K562 (cell line): Measurements from ENCODE around the gene SDE2. TPM values are rescaled to one million over a fixed set of nuclear protein-coding genes. Genes with fewer than 3 reads are reported as not detected.

Source experiments
- CSDE1 ChIP-seq, 2 experiments: fragments of 450-650 bp; IDR thresholded peaks; 2 replicates each; pipeline ENCODE4 v1.6.1; 2016; ENCODE audit warnings: mild to moderate bottlenecking in 1 of 2
- HMG20B ChIP-seq: fragments of 250-450 bp; sonication (Bioruptor Pico); IDR thresholded peaks from 2 replicates; pipeline ENCODE4 v1.5.0; 2021; ENCODE audit warnings: mild to moderate bottlenecking
- HSF4 ChIP-seq: fragments of 250-450 bp; sonication (Bioruptor Pico); IDR thresholded peaks from 2 replicates; pipeline ENCODE4 v2.1.2; 2022; ENCODE audit warnings: mild to moderate bottlenecking, moderate library complexity, borderline replicate concordance
- ILF3 ChIP-seq: fragments of 450-650 bp; IDR thresholded peaks from 2 replicates; pipeline ENCODE4 v1.6.1; 2018; ENCODE audit warnings: antibody characterized with exemption, mild to moderate bottlenecking, moderate library complexity, borderline replicate concordance
- KDM5B ChIP-seq: fragments of 200-600 bp; sonication (generic); IDR thresholded peaks from 2 replicates; pipeline ENCODE4 v1.6.1; 2012; ENCODE audit warnings: low read depth, mild to moderate bottlenecking, moderate library complexity, low read length, control low read depth, inconsistent platforms; ENCODE audit not compliant: insufficient replicate concordance
- MAFG ChIP-seq: fragments of 450-650 bp; conservative IDR thresholded peaks from 2 replicates; pipeline ENCODE4 v1.6.1; 2016; ENCODE audit warnings: missing genetic modification characterization, missing compliant biosample characterization
- MYC ChIP-seq, 2 experiments: fragments of 250-450 bp in 1 of 2; sonication (Bioruptor Pico) in 1 of 2; IDR thresholded peaks; 2 replicates each; pipeline versions ENCODE4 v1.5.1 to v1.6.1; 2012 to 2021; ENCODE audit warnings: low read depth in 2 of 2, borderline replicate concordance in 1 of 2, improper control_type of control experiment in 1 of 2, low read length in 1 of 2, mild to moderate bottlenecking in 1 of 2, moderate library complexity in 1 of 2
- SMARCA4 ChIP-seq: fragments of 450-650 bp; IDR thresholded peaks from 2 replicates; pipeline ENCODE4 v1.6.1; 2016
- TEAD2 ChIP-seq: fragments of 450-650 bp; IDR thresholded peaks from 2 replicates; pipeline ENCODE4 v1.6.1; 2016; ENCODE audit warnings: missing genetic modification characterization, control low read depth, missing compliant biosample characterization
- ZNF384 ChIP-seq: IDR thresholded peaks from 2 replicates; pipeline ENCODE4 v1.6.1; 2012; ENCODE audit warnings: low read depth, low read length, improper control_type of control experiment
- polyA plus RNA-seq, 8 experiments: library from polyadenylated mRNA; depleted of rRNA in 4 of 8; stranded (reverse) in 5 of 8; unstranded in 3 of 8; fragments of >200 nt; fragmentation: Nextera tagmentation in 2 of 8; fragmentation: Illumina TruSeq in 1 of 8; extraction: Ambion mirVana in 2 of 8; extraction: Trizol in 1 of 8; gene quantifications; 2 replicates each; pipeline versions ENCODE4 v1.2.1 to v1.2.3, GENCODE V29; 2011 to 2014; ENCODE audit warnings: inconsistent platforms in 1 of 8, missing spikeins in 1 of 8
- total RNA-seq, 7 experiments: library from RNA; depleted of rRNA in 6 of 7; stranded (reverse); fragments of >200 nt in 6 of 7; fragmentation: Illumina TruSeq in 2 of 7; extraction: Trizol in 2 of 7; gene quantifications; 2 replicates each; pipeline versions ENCODE4 v1.2.1 to v1.2.3, GENCODE V29; 2011 to 2021; ENCODE audit warnings: low replicate concordance in 1 of 7
- TF ChIP-seq, protein P1 (sequence below): sonication (generic); formaldehyde crosslinking; IDR thresholded peaks from 2 replicates; pipeline ENCODE4 v1.8.1; 2023; ENCODE audit warnings: mild to moderate bottlenecking, missing genetic modification reagents
- TF ChIP-seq, protein P2 (sequence below): fragments of 450-650 bp; IDR thresholded peaks from 2 replicates; pipeline ENCODE4 v1.6.1; 2017; ENCODE audit warnings: antibody characterized with exemption, mild to moderate bottlenecking
- TF ChIP-seq, protein P3 (sequence below): fragments of 250-450 bp; sonication (Bioruptor Pico); IDR thresholded peaks from 2 replicates; pipeline ENCODE4 v1.4.0; 2020; ENCODE audit warnings: mild to moderate bottlenecking, moderate library complexity
- TF ChIP-seq, protein P4 (sequence below): fragments of 450-650 bp; IDR thresholded peaks from 2 replicates; pipeline ENCODE4 v1.6.1; 2018; ENCODE audit not compliant: partially characterized antibody

SDE2 gene
- total and polyA plus RNA-seq, 9 of the 15 experiments (the other 6 are each of a cell fraction or from before 2014, with no cell fraction given): 14.3 to 62.3 (median 46.0) TPM

DNA sequence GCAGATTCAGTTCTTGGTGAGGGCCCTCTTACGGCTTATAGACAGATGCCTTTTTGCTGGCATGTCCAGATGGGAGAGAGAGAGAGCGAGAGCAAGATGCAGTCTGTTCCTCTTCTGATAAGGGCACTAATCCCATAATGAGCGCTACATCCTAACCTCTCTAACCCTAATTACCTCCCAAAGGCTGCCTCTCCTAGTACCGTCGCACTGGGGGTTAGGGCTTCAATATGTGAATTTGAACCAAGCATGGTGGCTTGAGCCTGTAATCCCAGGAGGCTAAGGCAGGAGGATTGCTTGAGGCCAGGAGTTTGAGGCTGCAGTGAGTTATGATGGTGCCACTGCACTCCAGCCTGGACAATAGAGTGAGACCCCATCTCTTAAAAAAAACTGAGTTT, 10.5 kb upstream of the SDE2 start (continued):
- TF ChIP-seq MYC (IDR thresholded peaks at IDR 0.05; ENCODE audit: low read depth, low read length): no peak
- TF ChIP-seq MYC (CRISPR knock-in tag; IDR thresholded peaks at IDR 0.05; ENCODE audit: borderline replicate concordance, low read depth): no peak
- TF ChIP-seq HMG20B (CRISPR knock-in tag): no peak
- TF ChIP-seq, protein P1, sequence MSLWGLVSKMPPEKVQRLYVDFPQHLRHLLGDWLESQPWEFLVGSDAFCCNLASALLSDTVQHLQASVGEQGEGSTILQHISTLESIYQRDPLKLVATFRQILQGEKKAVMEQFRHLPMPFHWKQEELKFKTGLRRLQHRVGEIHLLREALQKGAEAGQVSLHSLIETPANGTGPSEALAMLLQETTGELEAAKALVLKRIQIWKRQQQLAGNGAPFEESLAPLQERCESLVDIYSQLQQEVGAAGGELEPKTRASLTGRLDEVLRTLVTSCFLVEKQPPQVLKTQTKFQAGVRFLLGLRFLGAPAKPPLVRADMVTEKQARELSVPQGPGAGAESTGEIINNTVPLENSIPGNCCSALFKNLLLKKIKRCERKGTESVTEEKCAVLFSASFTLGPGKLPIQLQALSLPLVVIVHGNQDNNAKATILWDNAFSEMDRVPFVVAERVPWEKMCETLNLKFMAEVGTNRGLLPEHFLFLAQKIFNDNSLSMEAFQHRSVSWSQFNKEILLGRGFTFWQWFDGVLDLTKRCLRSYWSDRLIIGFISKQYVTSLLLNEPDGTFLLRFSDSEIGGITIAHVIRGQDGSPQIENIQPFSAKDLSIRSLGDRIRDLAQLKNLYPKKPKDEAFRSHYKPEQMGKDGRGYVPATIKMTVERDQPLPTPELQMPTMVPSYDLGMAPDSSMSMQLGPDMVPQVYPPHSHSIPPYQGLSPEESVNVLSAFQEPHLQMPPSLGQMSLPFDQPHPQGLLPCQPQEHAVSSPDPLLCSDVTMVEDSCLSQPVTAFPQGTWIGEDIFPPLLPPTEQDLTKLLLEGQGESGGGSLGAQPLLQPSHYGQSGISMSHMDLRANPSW (CRISPR knock-in tag): no peak
- TF ChIP-seq KDM5B: no peak
- no peak for TF ChIP-seq HSF4 (CRISPR knock-in tag)
- TF ChIP-seq, protein P2, sequence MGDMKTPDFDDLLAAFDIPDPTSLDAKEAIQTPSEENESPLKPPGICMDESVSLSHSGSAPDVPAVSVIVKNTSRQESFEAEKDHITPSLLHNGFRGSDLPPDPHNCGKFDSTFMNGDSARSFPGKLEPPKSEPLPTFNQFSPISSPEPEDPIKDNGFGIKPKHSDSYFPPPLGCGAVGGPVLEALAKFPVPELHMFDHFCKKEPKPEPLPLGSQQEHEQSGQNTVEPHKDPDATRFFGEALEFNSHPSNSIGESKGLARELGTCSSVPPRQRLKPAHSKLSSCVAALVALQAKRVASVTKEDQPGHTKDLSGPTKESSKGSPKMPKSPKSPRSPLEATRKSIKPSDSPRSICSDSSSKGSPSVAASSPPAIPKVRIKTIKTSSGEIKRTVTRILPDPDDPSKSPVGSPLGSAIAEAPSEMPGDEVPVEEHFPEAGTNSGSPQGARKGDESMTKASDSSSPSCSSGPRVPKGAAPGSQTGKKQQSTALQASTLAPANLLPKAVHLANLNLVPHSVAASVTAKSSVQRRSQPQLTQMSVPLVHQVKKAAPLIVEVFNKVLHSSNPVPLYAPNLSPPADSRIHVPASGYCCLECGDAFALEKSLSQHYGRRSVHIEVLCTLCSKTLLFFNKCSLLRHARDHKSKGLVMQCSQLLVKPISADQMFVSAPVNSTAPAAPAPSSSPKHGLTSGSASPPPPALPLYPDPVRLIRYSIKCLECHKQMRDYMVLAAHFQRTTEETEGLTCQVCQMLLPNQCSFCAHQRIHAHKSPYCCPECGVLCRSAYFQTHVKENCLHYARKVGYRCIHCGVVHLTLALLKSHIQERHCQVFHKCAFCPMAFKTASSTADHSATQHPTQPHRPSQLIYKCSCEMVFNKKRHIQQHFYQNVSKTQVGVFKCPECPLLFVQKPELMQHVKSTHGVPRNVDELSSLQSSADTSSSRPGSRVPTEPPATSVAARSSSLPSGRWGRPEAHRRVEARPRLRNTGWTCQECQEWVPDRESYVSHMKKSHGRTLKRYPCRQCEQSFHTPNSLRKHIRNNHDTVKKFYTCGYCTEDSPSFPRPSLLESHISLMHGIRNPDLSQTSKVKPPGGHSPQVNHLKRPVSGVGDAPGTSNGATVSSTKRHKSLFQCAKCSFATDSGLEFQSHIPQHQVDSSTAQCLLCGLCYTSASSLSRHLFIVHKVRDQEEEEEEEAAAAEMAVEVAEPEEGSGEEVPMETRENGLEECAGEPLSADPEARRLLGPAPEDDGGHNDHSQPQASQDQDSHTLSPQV: 0 out of 2 replicates have a peak, but pooled peaks have one; percentile 45
- TF ChIP-seq, protein P3, sequence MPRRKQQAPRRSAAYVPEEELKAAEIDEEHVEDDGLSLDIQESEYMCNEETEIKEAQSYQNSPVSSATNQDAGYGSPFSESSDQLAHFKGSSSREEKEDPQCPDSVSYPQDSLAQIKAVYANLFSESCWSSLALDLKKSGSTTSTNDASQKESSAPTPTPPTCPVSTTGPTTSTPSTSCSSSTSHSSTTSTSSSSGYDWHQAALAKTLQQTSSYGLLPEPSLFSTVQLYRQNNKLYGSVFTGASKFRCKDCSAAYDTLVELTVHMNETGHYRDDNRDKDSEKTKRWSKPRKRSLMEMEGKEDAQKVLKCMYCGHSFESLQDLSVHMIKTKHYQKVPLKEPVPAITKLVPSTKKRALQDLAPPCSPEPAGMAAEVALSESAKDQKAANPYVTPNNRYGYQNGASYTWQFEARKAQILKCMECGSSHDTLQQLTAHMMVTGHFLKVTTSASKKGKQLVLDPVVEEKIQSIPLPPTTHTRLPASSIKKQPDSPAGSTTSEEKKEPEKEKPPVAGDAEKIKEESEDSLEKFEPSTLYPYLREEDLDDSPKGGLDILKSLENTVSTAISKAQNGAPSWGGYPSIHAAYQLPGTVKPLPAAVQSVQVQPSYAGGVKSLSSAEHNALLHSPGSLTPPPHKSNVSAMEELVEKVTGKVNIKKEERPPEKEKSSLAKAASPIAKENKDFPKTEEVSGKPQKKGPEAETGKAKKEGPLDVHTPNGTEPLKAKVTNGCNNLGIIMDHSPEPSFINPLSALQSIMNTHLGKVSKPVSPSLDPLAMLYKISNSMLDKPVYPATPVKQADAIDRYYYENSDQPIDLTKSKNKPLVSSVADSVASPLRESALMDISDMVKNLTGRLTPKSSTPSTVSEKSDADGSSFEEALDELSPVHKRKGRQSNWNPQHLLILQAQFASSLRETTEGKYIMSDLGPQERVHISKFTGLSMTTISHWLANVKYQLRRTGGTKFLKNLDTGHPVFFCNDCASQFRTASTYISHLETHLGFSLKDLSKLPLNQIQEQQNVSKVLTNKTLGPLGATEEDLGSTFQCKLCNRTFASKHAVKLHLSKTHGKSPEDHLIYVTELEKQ: no peak
- no peak for TF ChIP-seq TEAD2 (tag)
- TF ChIP-seq, protein P4, sequence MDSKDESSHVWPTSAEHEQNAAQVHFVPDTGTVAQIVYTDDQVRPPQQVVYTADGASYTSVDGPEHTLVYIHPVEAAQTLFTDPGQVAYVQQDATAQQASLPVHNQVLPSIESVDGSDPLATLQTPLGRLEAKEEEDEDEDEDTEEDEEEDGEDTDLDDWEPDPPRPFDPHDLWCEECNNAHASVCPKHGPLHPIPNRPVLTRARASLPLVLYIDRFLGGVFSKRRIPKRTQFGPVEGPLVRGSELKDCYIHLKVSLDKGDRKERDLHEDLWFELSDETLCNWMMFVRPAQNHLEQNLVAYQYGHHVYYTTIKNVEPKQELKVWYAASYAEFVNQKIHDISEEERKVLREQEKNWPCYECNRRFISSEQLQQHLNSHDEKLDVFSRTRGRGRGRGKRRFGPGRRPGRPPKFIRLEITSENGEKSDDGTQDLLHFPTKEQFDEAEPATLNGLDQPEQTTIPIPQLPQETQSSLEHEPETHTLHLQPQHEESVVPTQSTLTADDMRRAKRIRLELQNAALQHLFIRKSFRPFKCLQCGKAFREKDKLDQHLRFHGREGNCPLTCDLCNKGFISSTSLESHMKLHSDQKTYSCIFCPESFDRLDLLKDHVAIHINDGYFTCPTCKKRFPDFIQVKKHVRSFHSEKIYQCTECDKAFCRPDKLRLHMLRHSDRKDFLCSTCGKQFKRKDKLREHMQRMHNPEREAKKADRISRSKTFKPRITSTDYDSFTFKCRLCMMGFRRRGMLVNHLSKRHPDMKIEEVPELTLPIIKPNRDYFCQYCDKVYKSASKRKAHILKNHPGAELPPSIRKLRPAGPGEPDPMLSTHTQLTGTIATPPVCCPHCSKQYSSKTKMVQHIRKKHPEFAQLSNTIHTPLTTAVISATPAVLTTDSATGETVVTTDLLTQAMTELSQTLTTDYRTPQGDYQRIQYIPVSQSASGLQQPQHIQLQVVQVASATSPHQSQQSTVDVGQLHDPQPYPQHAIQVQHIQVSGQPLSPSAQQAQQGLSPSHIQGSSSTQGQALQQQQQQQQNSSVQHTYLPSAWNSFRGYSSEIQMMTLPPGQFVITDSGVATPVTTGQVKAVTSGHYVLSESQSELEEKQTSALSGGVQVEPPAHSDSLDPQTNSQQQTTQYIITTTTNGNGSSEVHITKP: no peak
- no peak for TF ChIP-seq ILF3
- no peak for TF ChIP-seq CSDE1 (IDR thresholded peaks at IDR 0.05)
- no peak for TF ChIP-seq MAFG (tag)
- TF ChIP-seq SMARCA4: peak; percentile 85
- TF ChIP-seq ZNF384: no peak; the same call in 1 of the 2 replicates
